ENCODE results near the gene USP34.

The USP34 gene

GRCh38 chr2:61451178-61451577 lies 19.7 kb downstream of the USP34 start:
- TF ChIP-seq CTCF (IDR thresholded peaks at IDR 0.05), result no peak

GRCh38 chr2:61450144-61450543 lies 20.7 kb downstream of the USP34 start:
- no peak for TF ChIP-seq CTCF (IDR thresholded peaks at IDR 0.05)

- no peak for TF ChIP-seq CTCF (IDR thresholded peaks at IDR 0.05)
Measured at GRCh38 chr2:61448229-61448628, 22.7 kb downstream of the USP34 start.

- no peak for TF ChIP-seq CTCF (IDR thresholded peaks at IDR 0.05)
Measured at GRCh38 chr2:61443342-61444041, 27.4 kb downstream of the USP34 start.

- no peak for TF ChIP-seq CTCF (IDR thresholded peaks at IDR 0.05)
Measured at GRCh38 chr2:61439241-61440002, 31.5 kb downstream of the USP34 start.

GRCh38 chr2:61438670-61439069 lies 32.2 kb downstream of the USP34 start:
- TF ChIP-seq CTCF (IDR thresholded peaks at IDR 0.05), result no peak

GRCh38 chr2:61437170-61437569 lies 33.7 kb downstream of the USP34 start:
- no peak for TF ChIP-seq CTCF (IDR thresholded peaks at IDR 0.05)

All from LNCAP (cell line).